ENCODE measurements around the gene ERO1B.

The ERO1B gene

DNA sequence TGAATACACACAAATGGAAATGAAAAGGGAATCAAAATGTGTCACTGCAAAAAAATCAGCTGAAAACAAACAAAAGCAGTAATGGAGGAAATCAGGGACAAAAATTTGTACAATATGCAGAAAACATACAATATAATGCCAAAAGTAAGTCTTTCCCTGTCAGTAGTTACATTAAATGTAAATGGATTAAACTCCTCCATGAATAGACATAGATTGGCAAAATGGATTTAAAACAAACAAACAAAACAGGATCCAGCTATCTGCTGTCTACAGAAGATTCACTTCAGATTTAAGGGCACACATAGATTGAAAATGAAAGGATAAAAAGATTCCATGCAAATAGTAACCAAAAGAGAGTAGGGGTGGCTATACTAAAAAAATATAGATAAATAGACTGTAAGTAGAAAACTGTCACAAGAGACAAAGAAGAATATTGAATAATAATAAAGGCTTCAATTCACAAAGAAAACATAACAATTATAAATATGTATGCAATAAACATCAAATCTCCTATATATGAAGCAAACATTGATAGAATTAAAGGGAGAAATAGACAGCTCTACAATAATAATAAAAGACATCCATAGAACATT lies 42.2 kb upstream of the ERO1B start:
- TF ChIP-seq YY1 (IDR thresholded peaks at IDR 0.05; ENCODE audit: low read depth) (no peak), MAX (IDR thresholded peaks at IDR 0.05) (no peak), CREB1 (IDR thresholded peaks at IDR 0.05; ENCODE audit: low read depth) (no peak), ZBTB7A (IDR thresholded peaks at IDR 0.05; ENCODE audit: low read depth) (no peak), TAF1 (IDR thresholded peaks at IDR 0.05; ENCODE audit: low read depth) (no peak), EGR1 (IDR thresholded peaks at IDR 0.05) (no peak), FOXM1 (IDR thresholded peaks at IDR 0.05; ENCODE audit: borderline replicate concordance, low read depth) (no peak), RAD21 (IDR thresholded peaks at IDR 0.05; ENCODE audit: low read depth) (no peak), CEBPB (IDR thresholded peaks at IDR 0.05) (no peak), USF1 (IDR thresholded peaks at IDR 0.05) (no peak), TCF12 (IDR thresholded peaks at IDR 0.05; ENCODE audit: low read depth) (no peak), TEAD4 (IDR thresholded peaks at IDR 0.05) (no peak), NFIC (IDR thresholded peaks at IDR 0.05) (no peak), EP300 (IDR thresholded peaks at IDR 0.05; ENCODE audit: borderline replicate concordance) (no peak)
- TF ChIP-seq, protein P1, sequence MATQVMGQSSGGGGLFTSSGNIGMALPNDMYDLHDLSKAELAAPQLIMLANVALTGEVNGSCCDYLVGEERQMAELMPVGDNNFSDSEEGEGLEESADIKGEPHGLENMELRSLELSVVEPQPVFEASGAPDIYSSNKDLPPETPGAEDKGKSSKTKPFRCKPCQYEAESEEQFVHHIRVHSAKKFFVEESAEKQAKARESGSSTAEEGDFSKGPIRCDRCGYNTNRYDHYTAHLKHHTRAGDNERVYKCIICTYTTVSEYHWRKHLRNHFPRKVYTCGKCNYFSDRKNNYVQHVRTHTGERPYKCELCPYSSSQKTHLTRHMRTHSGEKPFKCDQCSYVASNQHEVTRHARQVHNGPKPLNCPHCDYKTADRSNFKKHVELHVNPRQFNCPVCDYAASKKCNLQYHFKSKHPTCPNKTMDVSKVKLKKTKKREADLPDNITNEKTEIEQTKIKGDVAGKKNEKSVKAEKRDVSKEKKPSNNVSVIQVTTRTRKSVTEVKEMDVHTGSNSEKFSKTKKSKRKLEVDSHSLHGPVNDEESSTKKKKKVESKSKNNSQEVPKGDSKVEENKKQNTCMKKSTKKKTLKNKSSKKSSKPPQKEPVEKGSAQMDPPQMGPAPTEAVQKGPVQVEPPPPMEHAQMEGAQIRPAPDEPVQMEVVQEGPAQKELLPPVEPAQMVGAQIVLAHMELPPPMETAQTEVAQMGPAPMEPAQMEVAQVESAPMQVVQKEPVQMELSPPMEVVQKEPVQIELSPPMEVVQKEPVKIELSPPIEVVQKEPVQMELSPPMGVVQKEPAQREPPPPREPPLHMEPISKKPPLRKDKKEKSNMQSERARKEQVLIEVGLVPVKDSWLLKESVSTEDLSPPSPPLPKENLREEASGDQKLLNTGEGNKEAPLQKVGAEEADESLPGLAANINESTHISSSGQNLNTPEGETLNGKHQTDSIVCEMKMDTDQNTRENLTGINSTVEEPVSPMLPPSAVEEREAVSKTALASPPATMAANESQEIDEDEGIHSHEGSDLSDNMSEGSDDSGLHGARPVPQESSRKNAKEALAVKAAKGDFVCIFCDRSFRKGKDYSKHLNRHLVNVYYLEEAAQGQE (IDR thresholded peaks at IDR 0.05; ENCODE audit: low read depth): no peak

GRCh38 chr1:236322566-236323409 lies 41.0 kb upstream of the ERO1B start:
- no peak for TF ChIP-seq ZBTB7A (IDR thresholded peaks at IDR 0.05; ENCODE audit: low read depth)
- no peak for TF ChIP-seq USF1 (IDR thresholded peaks at IDR 0.05)
- TF ChIP-seq TCF12 (IDR thresholded peaks at IDR 0.05; ENCODE audit: low read depth): no peak

DNA sequence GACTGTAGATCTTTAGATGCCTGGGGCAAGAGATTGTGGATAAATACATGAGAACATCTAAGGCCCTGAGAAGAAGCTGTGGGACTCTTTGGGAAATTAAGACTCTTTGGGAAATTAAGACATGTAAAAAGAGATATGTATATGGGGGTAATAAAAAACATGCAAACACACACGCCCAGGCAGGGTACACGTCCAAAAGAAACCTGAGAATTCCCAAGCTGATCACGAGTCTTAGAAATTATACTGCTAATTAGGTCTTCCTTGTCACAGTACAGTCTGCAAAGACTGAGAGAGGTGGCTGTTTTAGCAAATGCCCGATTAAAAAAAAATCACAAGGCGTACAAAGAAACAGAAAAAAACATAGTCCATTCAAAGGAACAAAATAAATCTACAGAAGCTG lies 39.3 kb upstream of the ERO1B start:
- TF ChIP-seq EP300 (IDR thresholded peaks at IDR 0.05; ENCODE audit: borderline replicate concordance) (no peak), TCF12 (IDR thresholded peaks at IDR 0.05; ENCODE audit: low read depth) (no peak), MAX (IDR thresholded peaks at IDR 0.05) (no peak), ZBTB7A (IDR thresholded peaks at IDR 0.05; ENCODE audit: low read depth) (no peak), NFIC (IDR thresholded peaks at IDR 0.05) (no peak), EGR1 (IDR thresholded peaks at IDR 0.05) (no peak)

DNA sequence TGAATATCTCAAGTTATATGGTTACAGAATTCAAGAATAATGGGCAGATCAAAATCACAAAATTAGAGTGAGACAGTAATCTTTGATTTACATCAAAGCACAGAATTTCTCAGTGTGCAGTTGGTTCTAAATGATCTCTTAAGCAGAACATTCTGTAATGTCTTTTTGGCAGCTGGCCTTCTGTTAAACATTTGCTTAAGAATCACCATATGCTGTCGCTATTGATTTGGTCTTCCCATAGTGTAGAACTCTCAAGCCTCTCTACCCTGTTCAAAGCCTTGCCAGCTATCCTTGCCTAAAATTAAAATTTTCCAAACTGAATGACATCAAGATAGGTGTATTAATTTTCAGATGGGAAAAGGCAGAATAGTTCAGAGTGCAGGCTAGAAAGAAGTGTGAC lies 38.9 kb upstream of the ERO1B start:
- TF ChIP-seq ZBTB7A (IDR thresholded peaks at IDR 0.05; ENCODE audit: low read depth) (no peak), TCF12 (IDR thresholded peaks at IDR 0.05; ENCODE audit: low read depth) (no peak), USF1 (IDR thresholded peaks at IDR 0.05) (no peak), CREB1 (IDR thresholded peaks at IDR 0.05; ENCODE audit: low read depth) (no peak), NFIC (IDR thresholded peaks at IDR 0.05) (no peak), CEBPB (IDR thresholded peaks at IDR 0.05) (no peak), MAX (IDR thresholded peaks at IDR 0.05) (no peak), RAD21 (IDR thresholded peaks at IDR 0.05; ENCODE audit: low read depth) (no peak), EP300 (IDR thresholded peaks at IDR 0.05; ENCODE audit: borderline replicate concordance) (no peak), TAF1 (IDR thresholded peaks at IDR 0.05; ENCODE audit: low read depth) (no peak), TEAD4 (IDR thresholded peaks at IDR 0.05) (no peak), YY1 (IDR thresholded peaks at IDR 0.05; ENCODE audit: low read depth) (no peak), FOXM1 (IDR thresholded peaks at IDR 0.05; ENCODE audit: borderline replicate concordance, low read depth) (no peak), EGR1 (IDR thresholded peaks at IDR 0.05) (no peak)
- TF ChIP-seq, protein P1 (IDR thresholded peaks at IDR 0.05; ENCODE audit: low read depth): no peak

DNA sequence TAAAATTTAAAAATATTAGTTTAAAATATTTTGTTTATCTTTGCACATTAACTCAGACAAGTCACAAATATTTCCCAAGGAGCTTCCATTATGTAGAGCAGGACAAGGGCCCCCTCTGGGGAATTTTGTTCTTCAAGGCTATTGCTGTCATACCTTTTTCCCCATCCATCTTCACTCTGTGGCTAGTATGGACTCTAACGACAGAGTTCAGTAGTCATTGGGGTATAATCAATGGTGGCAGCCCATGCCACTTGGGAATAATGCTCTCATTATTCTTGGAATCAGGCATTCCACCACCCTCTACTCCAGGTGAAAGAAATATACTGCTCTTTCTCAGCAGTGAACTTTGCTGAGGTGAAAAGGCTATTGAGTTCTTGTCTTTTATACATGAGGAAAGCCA lies 38.5 kb upstream of the ERO1B start:
- no peak for TF ChIP-seq MAX (IDR thresholded peaks at IDR 0.05)
- TF ChIP-seq EGR1 (IDR thresholded peaks at IDR 0.05): no peak

Measured in Ishikawa (cell line).